Smooth muscle cell (in vitro differentiated cells): Measurements from ENCODE around the gene PTCD2. TPM values are rescaled to one million over a fixed set of nuclear protein-coding genes. Genes with fewer than 3 reads are reported as not detected.
A peak's percentile ranks its signal among the peaks of the same experiment; 100 is the strongest.

ENCODE experiments used
- DNase-seq: peaks from one replicate; lab custom pipeline; 2025; ENCODE audit not compliant: unreplicated experiment; lab: John Stamatoyannopoulos, UW
- H2AFZ ChIP-seq: fragments of 200-600 bp; sonication (generic); 2 replicates; pipeline ENCODE4 v1.6.0; 2016; ENCODE audit warnings: antibody characterized with exemption, low read depth, mild to moderate bottlenecking
- H3F3A ChIP-seq: fragments of 200-600 bp; sonication (generic); 2 replicates; pipeline ENCODE4 v1.6.0; 2017; ENCODE audit warnings: antibody characterized with exemption, low read depth
- H3K27ac ChIP-seq: fragments of 200-600 bp; sonication (generic); 2 replicates; pipeline ENCODE4 v1.5.1; 2016; ENCODE audit warnings: low read depth, mild to moderate bottlenecking
- H3K27me3 ChIP-seq: fragments of 200-600 bp; sonication (generic); 2 replicates; pipeline ENCODE4 v1.6.1; 2016; ENCODE audit warnings: low read depth, mild to moderate bottlenecking
- H3K36me3 ChIP-seq: fragments of 200-600 bp; sonication (generic); 2 replicates; pipeline ENCODE4 v1.5.1; 2016; ENCODE audit warnings: low read depth
- H3K4me1 ChIP-seq: fragments of 200-600 bp; sonication (generic); 2 replicates; pipeline ENCODE4 v1.5.1; 2016; ENCODE audit warnings: low read depth
- H3K4me2 ChIP-seq: fragments of 200-600 bp; sonication (generic); 2 replicates; pipeline ENCODE4 v1.6.0; 2016; ENCODE audit warnings: mild to moderate bottlenecking
- H3K4me3 ChIP-seq: fragments of 200-600 bp; sonication (generic); 2 replicates; pipeline ENCODE4 v1.5.1; 2016; ENCODE audit warnings: mild to moderate bottlenecking
- H3K79me2 ChIP-seq: fragments of 200-600 bp; sonication (generic); 2 replicates; pipeline ENCODE4 v1.6.0; 2016; ENCODE audit warnings: low read depth, mild to moderate bottlenecking
- H3K9ac ChIP-seq: fragments of 200-600 bp; sonication (generic); 2 replicates; pipeline ENCODE4 v1.6.0; 2016; ENCODE audit warnings: low read depth
- H3K9me3 ChIP-seq: fragments of 200-600 bp; sonication (generic); replicated peaks from 2 replicates; pipeline ENCODE4 v1.5.1; 2016; ENCODE audit warnings: low read depth
- H4K20me1 ChIP-seq: fragments of 200-600 bp; sonication (generic); 2 replicates; pipeline ENCODE4 v1.6.0; 2016; ENCODE audit warnings: low read depth
- CTCF ChIP-seq: fragments of 200-600 bp; sonication (generic); IDR thresholded peaks from 2 replicates; pipeline ENCODE4 v1.5.1; 2017; ENCODE audit warnings: borderline replicate concordance, mild to moderate bottlenecking, antibody characterized with exemption; ENCODE audit not compliant: insufficient read depth, poor library complexity, severe bottlenecking
- WGBS: methylation state at CpG from one replicate; pipeline ENCODE4 v1.1.7; 2016; ENCODE audit warnings: low lambda C conversion rate; 5-methylcytosine and 5-hydroxymethylcytosine counted together
- polyA plus RNA-seq: library from polyadenylated mRNA; unstranded; fragments of >200 nt; fragmentation: Nextera tagmentation; extraction: Ambion mirVana; gene quantifications from 2 replicates; pipeline ENCODE4 v1.2.1, GENCODE V29; 2016
- total RNA-seq: library from RNA; depleted of rRNA; stranded (reverse); fragments of >200 nt; gene quantifications from 2 replicates; pipeline ENCODE4 v1.2.3, GENCODE V29; 2014

Gene PTCD2
- total and polyA plus RNA-seq, 2 experiments from 2014 or later = 6.3 to 8.5 TPM

DNA sequence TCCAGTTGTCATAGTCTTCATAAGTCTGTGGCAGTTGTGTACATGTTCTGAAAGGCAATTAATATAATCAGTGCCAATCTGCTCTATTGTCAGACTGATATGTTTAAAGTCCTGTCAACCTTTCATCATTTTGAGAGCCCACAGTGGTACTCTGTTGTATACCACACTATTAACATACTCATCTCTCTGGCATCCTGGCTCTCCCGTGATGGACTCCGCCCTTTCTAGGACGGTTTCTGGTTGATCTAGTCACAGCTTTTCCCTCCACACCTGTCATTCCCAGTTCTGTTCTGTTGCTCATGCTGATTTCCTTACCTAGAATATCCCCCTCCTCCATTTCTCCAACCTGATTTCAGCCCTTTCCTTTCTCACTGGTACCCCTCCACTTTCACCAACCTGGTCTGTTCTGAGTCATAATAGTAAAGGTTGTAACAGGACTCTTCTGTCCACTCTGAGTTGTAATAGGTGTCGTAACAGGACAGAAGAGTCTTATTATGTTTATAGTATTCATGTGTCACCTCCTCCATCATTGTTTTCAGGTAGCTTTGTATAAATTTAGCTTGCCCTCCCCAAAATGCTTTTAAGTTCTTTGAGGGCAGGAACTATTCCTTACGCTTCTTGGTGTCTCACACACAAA is 4.1 kb downstream of the PTCD2 start:
- Histone ChIP-seq H3K9ac (no peak overlapping the region), H4K20me1 (no peaks in the 10 kb centered on the region), H3K27me3 (no peaks in the 10 kb centered on the region), H3K4me3 (no peak overlapping the region), H2AFZ (no peak overlapping the region), H3K4me1 (no peaks in the 10 kb centered on the region), H3K27ac (peak overlapping the region; percentile 39), H3F3A (peaks cover 4% of the 10 kb centered on the region), H3K4me2 (no peak overlapping the region), H3K79me2 (peaks cover 5% of the 10 kb centered on the region), H3K9me3 (no peaks in the 10 kb centered on the region), H3K36me3 (no peaks in the 10 kb centered on the region)
- WGBS = 84% methylated on average over 5 of the region's 5 CpGs
- TF ChIP-seq CTCF = no peak
- DNase-seq = no peak

GRCh38 chr5:72325566-72326305 is 5.6 kb downstream of the PTCD2 start:
- Histone ChIP-seq H3K4me3 (no peak overlapping the region), H4K20me1 (no peaks in the 10 kb centered on the region), H3K79me2 (peaks cover 5% of the 10 kb centered on the region), H3K9ac (no peak overlapping the region), H3K4me2 (no peak overlapping the region), H2AFZ (no peak overlapping the region), H3K9me3 (no peaks in the 10 kb centered on the region), H3K36me3 (no peaks in the 10 kb centered on the region), H3K27me3 (no peaks in the 10 kb centered on the region), H3K27ac (no peak overlapping the region), H3K4me1 (no peaks in the 10 kb centered on the region), H3F3A (no peaks in the 10 kb centered on the region)
- no peak for TF ChIP-seq CTCF
- DNase-seq = no peak
- 81% methylated on average over 4 of the region's 4 CpGs for WGBS

DNA sequence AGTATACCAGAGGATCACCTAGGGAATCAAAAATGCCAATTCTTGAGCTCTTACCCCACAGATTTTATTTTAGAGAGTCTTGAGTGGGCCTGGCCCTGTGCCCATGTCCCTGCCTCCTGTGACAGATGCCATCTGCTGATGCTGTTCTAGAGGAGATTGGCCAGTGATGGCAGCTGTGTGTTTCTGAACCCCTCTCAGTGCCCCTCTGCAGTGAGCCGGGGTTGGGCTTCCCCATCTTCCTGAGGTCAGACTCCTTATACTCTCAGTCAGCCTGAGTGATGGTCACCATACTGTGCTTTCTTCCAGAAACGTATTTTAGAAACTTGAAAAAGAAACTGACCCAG is 6.1 kb downstream of the PTCD2 start:
- no peak for TF ChIP-seq CTCF
- DNase-seq = no peak
- H3K36me3 ChIP-seq = no peaks in the 10 kb centered on the region
- H3K4me2 ChIP-seq = no peak overlapping the region
- no peak overlapping the region for H2AFZ ChIP-seq
- 86% methylated on average over 2 of the region's 2 CpGs for WGBS
- H3K9ac ChIP-seq = no peak overlapping the region
- H3K79me2 ChIP-seq = peaks cover 3% of the 10 kb centered on the region
- H3K9me3 ChIP-seq = no peaks in the 10 kb centered on the region
- no peaks in the 10 kb centered on the region for H3F3A ChIP-seq
- no peak overlapping the region for H3K27ac ChIP-seq
- H4K20me1 ChIP-seq = no peaks in the 10 kb centered on the region
- H3K4me3 ChIP-seq = no peak overlapping the region
- H3K27me3 ChIP-seq = no peaks in the 10 kb centered on the region
- no peaks in the 10 kb centered on the region for H3K4me1 ChIP-seq

DNA sequence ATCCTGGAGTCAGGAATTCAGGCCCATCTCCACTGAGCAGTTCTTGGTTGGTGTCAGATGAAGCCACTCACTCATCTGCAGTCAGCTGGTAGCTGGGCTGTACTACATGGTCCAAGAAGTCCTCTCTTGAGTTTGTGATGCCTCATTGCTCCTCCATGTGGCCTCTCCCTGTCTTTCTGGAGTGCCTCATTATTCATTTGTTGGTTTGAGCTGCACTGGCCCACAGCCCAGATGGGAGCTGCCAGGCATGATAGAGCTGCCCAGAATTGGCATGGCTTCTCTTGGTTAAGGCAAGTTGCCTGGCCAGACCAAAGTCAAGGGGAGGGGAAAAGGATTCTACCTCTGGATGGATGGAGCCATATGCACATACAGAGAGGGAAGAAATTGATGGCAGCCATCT is 8.0 kb downstream of the PTCD2 start:
- no peaks in the 10 kb centered on the region for H3K79me2 ChIP-seq
- no peak overlapping the region for H3K27ac ChIP-seq
- no peaks in the 10 kb centered on the region for H3K4me1 ChIP-seq
- no peak for DNase-seq
- H3K27me3 ChIP-seq = no peaks in the 10 kb centered on the region
- no peak overlapping the region for H3K4me2 ChIP-seq
- no peak for TF ChIP-seq CTCF
- H4K20me1 ChIP-seq = no peaks in the 10 kb centered on the region
- H3K36me3 ChIP-seq = no peaks in the 10 kb centered on the region
- no peak overlapping the region for H3K9ac ChIP-seq
- H2AFZ ChIP-seq = no peak overlapping the region
- H3F3A ChIP-seq = no peaks in the 10 kb centered on the region
- no peaks in the 10 kb centered on the region for H3K9me3 ChIP-seq
- no peak overlapping the region for H3K4me3 ChIP-seq
